ENCODE results near the gene GAPVD1. TPM values are rescaled to one million over a fixed set of nuclear protein-coding genes. Genes with fewer than 3 reads are reported as not detected.

GAPVD1 gene
- total RNA-seq, 4 donors from 2014 or later, result 34.8 to 65.4 (median 44.1) TPM

DNA sequence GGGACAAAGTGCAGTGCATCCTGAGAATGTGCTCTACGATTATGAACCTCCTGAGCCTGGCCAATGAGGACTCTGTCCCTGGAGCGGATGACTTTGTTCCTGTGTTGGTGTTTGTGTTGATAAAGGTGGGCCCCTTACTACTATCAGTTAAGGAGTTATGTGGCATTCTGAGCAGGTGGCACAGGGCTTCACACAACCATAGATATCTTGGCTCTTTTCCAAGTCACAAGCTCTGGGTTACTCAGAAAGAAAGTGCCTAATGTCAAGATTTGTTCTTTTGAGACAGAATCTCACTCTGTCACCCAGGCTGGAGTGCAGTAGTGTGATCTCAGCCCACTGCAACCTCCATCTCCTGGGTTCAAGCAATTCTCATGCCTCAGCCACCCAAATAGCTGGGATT, 99.0 kb downstream of the GAPVD1 start:
- TF ChIP-seq POLR2A (IDR thresholded peaks at IDR 0.05), result no peak
- TF ChIP-seq, protein P1, sequence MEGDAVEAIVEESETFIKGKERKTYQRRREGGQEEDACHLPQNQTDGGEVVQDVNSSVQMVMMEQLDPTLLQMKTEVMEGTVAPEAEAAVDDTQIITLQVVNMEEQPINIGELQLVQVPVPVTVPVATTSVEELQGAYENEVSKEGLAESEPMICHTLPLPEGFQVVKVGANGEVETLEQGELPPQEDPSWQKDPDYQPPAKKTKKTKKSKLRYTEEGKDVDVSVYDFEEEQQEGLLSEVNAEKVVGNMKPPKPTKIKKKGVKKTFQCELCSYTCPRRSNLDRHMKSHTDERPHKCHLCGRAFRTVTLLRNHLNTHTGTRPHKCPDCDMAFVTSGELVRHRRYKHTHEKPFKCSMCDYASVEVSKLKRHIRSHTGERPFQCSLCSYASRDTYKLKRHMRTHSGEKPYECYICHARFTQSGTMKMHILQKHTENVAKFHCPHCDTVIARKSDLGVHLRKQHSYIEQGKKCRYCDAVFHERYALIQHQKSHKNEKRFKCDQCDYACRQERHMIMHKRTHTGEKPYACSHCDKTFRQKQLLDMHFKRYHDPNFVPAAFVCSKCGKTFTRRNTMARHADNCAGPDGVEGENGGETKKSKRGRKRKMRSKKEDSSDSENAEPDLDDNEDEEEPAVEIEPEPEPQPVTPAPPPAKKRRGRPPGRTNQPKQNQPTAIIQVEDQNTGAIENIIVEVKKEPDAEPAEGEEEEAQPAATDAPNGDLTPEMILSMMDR (IDR thresholded peaks at IDR 0.05), result no peak
- H3K4me1 ChIP-seq, result no peaks in the 10 kb centered on the region
- H3K27ac ChIP-seq, result no peak overlapping the region
- DNase-seq, result no peak
- intact Hi-C loops (cut with DNase I), result no loop called here
- H3K27me3 ChIP-seq, result no peaks in the 10 kb centered on the region
- 83% methylated on average over 2 of the region's 2 CpGs; no CpG with 5 or more reads in 1 of the 2 donors for WGBS, 2 donors
- H3K36me3 ChIP-seq, result peaks cover 17 to 100% (median 39%) of the 10 kb centered on the region in 3 donors
- H3K4me3 ChIP-seq, result no peak overlapping the region
- H3K9me3 ChIP-seq, result no peaks in the 10 kb centered on the region

DNA sequence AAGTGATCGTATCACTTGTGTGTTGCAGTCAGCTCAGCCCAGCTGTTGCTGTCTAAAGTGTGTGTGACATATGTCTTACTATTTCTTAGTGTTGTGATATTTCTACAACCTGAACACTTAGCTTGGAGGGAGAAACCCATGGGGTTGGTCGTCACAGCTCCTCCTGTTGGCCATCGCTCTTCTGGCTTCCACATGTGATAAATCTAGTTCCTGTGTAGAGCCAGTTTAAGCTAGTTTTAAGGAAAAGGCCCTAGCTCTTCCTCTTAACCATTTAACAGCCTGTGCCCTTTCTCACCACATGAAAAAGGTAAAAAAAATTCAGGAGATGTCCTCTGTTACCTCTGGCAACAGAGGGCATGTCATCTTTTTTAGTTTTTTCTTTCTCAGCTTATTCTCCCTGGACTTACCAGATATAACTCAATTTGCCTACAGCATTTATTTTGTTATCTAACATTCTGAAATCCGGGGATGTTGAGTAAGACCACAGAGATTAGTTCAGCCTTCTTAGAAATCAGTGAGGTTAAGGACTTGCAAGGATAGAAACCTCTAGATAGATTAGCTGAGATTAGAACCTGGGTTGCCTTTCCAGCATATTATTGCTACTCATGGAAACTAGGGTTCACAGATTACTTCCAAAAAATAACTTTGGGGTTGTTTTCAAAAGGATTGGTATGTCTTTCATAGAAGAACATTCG, 100.4 kb downstream of the GAPVD1 start:
- peaks cover 12 to 100% (median 26%) of the 10 kb centered on the region in 3 donors for H3K36me3 ChIP-seq
- no peak for DNase-seq
- H3K4me1 ChIP-seq, result no peaks in the 10 kb centered on the region
- H3K9me3 ChIP-seq, result no peaks in the 10 kb centered on the region
- no peaks in the 10 kb centered on the region for H3K27me3 ChIP-seq
- 66 to 68% methylated on average over 5 of the region's 5 CpGs for WGBS, 2 donors
- H3K4me3 ChIP-seq, result no peak overlapping the region
- H3K27ac ChIP-seq, result no peak overlapping the region
- TF ChIP-seq, protein P1 (IDR thresholded peaks at IDR 0.05), result peak in 1 of 6 experiments; percentile 10
- TF ChIP-seq POLR2A (IDR thresholded peaks at IDR 0.05), result no peak
- intact Hi-C loops (cut with DNase I), result no loop called here

DNA sequence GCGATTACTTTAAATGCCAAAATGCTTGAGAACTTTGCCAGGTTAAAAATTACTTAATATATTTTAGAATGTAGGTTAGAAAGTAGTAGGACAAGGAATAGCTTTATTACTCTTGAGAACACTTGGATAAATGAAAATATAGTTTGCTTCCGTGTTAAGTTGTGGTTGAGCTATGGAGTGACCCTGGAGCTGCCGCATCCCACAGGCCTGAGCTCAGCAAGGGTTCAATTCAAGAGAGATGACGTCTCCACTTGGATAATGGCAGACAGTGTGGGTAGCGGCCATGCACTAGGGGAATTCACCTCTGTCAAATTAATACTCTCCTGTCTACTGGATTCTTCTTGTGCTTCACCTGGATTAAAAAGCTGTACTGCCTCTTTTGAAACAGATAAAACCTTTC, 105.0 kb downstream of the GAPVD1 start:
- Histone ChIP-seq H3K36me3 (peaks cover 2 to 66% (median 11%) of the 10 kb centered on the region in 3 donors), H3K9me3 (no peaks in the 10 kb centered on the region), H3K27ac (no peak overlapping the region), H3K27me3 (no peaks in the 10 kb centered on the region), H3K4me3 (no peak overlapping the region), H3K4me1 (no peaks in the 10 kb centered on the region)
- intact Hi-C loops (cut with DNase I), result no loop called here
- TF ChIP-seq, protein P1 (IDR thresholded peaks at IDR 0.05), result no peak
- no peak for TF ChIP-seq POLR2A (IDR thresholded peaks at IDR 0.05)
- DNase-seq, result no peak
- WGBS, 2 donors, result 86 to 92% methylated on average over 5 of the region's 5 CpGs

DNA sequence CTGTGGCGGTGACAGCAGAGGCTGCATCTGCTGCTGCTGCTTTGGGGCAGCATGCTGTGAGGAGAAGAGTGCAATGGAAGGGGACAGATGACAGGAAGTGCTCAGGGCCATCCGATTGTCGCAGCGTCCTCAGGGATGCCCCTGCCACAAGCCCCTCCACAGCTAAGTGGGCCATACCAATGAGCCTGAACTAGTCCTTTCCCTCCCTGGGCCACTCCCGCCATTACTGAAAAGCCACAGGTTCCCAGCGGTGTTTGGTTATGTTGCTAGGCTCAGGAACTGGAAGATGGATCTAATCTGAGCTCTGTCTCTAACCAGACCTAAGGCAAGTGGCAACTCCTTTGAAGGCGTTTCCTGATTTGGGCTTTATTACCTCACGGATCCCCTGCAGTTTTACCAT, 109.2 kb downstream of the GAPVD1 start:
- H3K27me3 ChIP-seq, result no peaks in the 10 kb centered on the region
- no peak overlapping the region for H3K4me3 ChIP-seq
- 77 to 79% methylated on average over 2 to 8 of the region's 8 CpGs for WGBS, 2 donors
- intact Hi-C loops (cut with DNase I), result no loop called here
- H3K27ac ChIP-seq, result no peak overlapping the region
- TF ChIP-seq, protein P1 (IDR thresholded peaks at IDR 0.05), result no peak
- TF ChIP-seq POLR2A (IDR thresholded peaks at IDR 0.05), result no peak
- peaks cover 0 to 20% (median 16%) of the 10 kb centered on the region in 3 donors for H3K4me1 ChIP-seq
- H3K9me3 ChIP-seq, result no peaks in the 10 kb centered on the region
- no peak for DNase-seq
- H3K36me3 ChIP-seq, result peaks cover 0 to 25% (median 0%) of the 10 kb centered on the region in 3 donors

DNA sequence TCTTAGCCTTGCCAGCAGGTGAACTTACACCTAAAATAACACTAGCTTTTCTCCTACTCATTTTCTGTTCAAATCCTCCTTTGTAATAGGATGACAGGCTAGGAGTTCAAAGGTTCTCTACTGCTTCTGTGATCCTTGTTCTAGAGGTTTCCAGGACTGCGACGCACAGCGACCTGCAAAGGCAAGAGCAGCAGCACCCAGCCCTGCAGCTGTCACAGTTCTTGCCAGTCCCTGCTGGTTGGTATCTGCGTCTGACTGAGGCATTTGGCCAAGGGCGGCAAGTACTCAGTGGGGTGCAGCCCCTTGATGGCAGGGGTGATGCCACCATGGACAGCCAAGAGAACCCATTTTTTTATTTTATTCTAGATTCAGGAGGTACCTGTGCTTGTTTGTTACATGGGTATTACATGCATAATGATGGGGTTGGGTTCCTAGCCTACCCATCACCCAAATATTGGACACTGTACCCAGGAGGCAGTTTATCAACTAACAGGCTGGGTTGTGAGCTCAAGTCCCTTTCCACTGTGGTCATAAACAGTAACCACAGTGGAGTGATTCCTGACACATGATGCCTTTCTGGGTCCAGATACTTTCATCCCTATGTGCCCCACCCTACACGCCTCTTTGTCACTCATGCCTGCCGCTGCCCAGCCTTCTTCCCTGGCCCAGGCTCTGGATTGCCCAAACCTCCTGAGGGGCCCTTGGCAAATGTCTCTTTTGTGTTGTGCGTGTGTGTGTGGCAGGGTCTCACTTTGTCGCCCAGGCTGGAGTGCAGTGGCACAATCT, 111.0 kb downstream of the GAPVD1 start:
- Histone ChIP-seq H3K4me3 (no peak overlapping the region), H3K27me3 (peaks cover 0 to 12% (median 0%) of the 10 kb centered on the region in 4 donors), H3K27ac (no peak overlapping the region), H3K4me1 (peaks cover 0 to 28% (median 16%) of the 10 kb centered on the region in 3 donors), H3K9me3 (no peaks in the 10 kb centered on the region), H3K36me3 (peaks cover 0 to 7% (median 0%) of the 10 kb centered on the region in 3 donors)
- no peak for DNase-seq
- intact Hi-C loops (cut with DNase I), result no loop called here
- TF ChIP-seq POLR2A (IDR thresholded peaks at IDR 0.05), result no peak
- TF ChIP-seq, protein P1 (IDR thresholded peaks at IDR 0.05), result no peak
- 74 to 75% methylated on average over 4 to 6 of the region's 9 CpGs for WGBS, 2 donors

All from esophagus squamous epithelium (tissue), 5 donors.